Caki2 (cell line): ENCODE results near the gene DIO3. TPM values are rescaled to one million over a fixed set of nuclear protein-coding genes. Genes with fewer than 3 reads are reported as not detected.

ENCODE experiments used
- DNase-seq: peaks from one replicate; pipeline ENCODE4 v3.0.0-alpha.2; 2015; ENCODE audit warnings: low read depth
- in situ Hi-C: cut with HindIII; loops from 2 replicates; pipeline ENCODE4 v1.10.0; 2016; ENCODE audit warnings: low sequenced_read_pairs, low pct_unique_long_range_greater_than_20kb, mixed read lengths
- total RNA-seq: library from RNA; depleted of rRNA; stranded (reverse); fragments of >200 nt; shearing (Covaris generic); gene quantifications from 2 replicates; pipeline ENCODE4 v1.2.3, GENCODE V29; 2014; ENCODE audit warnings: low replicate concordance

DIO3 gene
- total RNA-seq, 1 experiment from 2014 or later = 0.71 TPM

DNA sequence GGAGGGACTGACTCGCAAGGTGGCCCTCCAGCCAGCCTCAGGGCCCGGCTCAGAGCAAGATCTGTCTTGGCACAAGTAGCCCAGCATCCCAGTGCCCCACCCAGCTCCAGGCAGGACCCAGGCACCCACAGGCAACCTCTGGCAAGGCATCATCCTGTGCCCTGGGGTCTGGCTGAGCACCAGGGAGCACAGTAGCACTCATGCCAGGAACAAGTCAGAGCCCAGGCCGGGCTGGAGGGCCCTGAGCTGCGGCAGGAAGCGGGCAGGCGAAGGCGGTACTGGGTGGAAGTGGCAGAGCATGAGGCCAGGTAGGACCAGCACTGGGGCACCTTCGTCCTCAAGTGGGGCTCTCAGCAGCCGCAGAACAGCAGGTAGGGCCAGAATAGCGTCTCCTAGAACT, 5.2 kb upstream of the DIO3 start:
- DNase-seq = no peak
- in situ Hi-C loops = no loop called here

DNA sequence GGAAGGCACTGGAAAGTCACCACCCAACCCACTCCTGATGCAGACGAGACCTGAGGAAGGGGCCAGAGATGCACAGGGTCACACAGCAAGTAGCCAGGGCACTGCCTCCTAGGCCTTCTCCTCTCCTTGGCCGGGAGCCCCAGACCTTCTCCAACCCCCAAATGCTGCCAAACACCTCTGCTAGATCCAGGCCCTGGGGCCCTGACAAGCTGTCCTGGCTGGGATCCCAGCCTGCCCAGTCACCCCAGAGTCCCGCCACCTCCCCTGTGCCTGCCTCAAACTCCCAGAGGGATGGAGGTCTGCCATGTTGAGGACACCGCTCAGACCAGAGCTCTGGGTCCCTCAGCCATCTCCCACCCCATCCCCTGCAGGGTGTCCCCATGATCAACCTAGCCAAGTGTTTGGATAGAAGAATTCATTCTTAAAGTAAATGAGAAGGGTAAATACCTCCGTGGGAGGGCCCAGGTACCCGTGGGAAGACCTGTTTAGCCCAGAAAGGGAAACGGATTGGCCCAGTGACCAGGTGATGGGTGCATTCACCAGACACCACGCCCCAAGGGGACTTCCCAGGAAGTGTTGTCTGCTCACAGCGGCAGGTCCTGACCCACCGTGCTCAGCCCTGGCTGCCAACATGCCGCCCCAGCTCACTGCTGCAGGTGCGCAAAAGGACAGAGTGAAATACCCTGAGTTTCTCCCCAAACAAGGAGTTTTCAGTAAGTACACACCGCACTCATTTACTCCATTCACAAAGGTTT, 4.6 kb upstream of the DIO3 start:
- DNase-seq = no peak
- in situ Hi-C loops = no loop called here

DNA sequence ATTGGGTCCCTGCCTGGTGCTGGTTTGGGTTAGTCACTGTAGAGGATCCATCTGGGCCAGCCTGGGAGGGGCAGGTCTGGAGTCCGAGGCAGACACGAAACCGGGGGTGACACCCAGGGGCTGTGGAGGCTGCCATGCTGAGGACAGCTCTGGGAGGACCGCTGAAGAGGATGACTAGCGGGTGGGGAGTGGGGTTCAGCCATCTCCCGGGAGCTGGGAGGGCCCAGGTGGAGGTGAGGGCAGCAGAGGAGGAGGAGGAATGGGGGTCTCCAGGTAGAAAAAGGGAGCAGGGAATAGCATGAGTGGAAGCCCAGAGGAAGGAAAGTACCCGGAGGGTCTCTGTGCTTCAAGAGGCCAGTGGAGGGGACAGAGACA, 4.0 kb upstream of the DIO3 start:
- in situ Hi-C loops = no loop called here
- DNase-seq = no peak

DNA sequence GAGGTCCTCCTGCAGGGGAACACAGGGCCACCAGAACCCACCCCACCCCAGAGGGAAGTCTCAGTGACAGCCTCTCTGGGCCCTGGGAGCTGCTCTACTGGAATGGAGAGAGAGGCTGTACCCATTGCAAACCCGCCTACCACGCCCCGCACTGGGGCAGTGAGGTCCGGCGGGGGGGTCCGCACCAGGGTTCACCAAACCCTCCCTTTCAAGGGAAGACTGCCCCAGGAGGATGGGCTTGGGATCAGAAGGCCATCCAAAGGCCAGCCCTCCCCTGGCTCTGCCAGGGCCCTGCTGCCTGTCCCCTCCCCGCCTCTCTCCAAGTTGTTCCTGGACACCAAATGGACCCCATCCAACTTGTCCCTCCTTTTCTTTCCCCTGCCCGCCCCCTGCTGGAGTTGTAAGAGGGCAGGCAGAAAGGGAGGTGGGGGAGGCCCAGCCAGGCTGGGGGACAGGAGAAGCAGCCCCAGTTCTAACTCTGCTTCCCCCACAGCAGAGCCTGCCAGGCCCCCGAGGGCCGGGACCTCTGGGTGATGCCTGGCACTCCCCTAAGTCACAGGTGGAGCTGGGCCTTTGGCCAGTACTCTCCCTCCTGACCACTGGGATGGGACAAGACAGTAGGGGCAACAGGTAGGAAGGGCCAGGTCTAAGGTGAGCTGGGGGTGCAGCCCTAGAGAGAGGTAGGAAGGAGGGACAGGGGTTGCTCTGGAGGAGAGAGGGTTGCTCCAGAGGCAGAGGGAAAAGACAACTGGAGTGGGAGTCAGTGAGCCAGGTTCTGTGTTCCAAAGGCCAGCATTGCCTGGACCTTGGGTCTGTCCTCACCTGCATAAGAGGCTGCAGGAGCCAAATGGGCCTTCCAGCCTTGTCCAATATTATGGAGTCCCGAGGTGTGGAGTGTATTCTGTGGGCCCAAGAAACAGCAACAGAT, 3.2 kb upstream of the DIO3 start:
- in situ Hi-C loops = no loop called here
- no peak for DNase-seq

DNA sequence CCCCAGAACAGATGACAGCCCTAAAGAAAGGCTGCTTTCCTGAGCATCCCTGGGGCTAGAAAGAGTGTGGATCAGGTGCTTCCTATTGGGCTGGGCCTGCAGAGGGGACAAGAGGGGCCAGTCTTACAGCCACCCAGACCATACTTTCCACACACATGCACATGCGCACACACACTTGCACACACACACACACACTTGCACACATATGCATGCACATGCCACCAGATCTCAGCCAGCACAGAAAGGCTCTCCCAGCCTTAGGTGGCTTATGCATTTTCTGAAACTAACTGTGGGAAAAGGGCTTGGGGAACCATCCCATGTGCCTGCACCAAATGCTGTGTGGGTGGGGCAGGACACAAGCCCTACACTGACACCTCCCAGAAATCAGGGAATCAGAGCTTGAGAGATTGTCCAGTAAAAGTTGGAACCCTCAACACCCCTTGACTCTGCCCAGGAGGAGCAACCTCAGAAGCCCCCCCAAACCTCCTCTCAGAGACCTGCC, 2.5 kb upstream of the DIO3 start:
- DNase-seq = no peak
- in situ Hi-C loops = no loop called here

GRCh38 chr14:101559250-101559623, 2.1 kb upstream of the DIO3 start:
- in situ Hi-C loops = no loop called here
- no peak for DNase-seq

DNA sequence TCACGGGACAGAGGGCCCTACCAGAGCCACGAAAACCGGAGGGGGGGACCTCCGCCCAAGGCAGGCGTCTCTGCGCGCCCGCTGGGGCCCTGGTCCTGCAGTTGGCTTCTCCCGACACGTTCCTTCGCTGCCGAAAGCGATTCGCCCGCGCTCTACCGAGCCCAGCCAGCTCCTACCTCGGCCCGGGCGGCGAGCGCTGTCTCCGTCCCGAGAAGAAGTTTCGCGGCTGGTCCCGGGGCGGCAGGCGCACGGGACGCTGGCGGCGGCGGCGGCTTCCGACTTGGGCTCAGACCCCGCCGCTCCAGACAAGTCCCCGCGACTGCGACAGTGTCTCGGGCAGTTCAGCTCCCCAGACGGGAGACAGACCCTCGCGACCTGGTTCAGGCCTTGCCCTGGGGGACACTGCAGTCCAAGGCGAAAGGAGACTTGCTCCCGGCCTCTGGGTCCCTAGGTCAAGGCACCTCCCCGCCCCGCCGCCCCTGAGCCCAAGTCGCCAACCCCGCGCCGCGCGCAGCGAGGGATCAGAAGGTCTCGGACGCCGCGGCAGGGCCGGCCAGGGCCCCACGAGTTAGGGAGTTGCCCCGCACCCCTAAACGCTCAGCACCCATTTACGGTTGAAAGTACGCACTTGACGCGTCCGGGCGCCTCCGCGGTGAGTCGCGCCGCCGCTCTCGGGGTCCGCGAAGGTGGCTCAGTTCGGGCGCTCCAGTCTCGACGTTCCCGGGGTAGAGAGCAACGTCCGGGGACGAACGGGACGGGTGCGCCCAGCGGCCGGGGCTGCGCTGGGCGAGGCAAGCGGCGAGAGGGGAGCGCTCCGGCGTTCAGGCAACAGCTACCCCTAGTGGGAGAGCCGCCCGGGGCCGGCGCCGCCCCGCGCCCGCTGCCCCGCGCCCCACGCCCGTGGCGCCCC, 1.4 kb upstream of the DIO3 start:
- in situ Hi-C loops = no loop called here
- DNase-seq = no peak

GRCh38 chr14:101560534-101561113, 671 bp upstream of the DIO3 start:
- in situ Hi-C loops = no loop called here
- no peak for DNase-seq

DNA sequence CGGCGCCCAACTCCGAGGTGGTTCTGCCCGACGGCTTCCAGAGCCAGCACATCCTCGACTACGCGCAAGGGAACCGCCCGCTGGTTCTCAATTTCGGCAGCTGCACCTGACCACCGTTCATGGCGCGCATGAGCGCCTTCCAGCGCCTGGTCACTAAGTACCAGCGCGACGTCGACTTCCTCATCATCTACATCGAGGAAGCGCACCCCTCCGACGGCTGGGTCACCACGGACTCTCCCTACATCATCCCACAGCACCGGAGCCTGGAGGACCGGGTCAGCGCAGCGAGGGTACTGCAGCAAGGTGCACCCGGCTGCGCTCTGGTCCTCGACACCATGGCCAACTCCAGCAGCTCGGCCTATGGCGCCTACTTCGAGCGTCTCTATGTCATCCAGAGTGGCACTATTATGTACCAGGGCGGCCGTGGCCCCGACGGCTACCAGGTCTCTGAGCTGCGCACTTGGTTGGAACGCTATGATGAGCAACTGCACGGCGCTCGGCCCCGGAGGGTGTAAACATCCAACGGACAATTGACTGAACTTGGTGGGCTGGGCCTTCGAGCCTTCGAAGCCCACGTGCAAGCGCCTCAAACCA, 699 bp downstream of the DIO3 start:
- in situ Hi-C loops = no loop called here
- DNase-seq = no peak

DNA sequence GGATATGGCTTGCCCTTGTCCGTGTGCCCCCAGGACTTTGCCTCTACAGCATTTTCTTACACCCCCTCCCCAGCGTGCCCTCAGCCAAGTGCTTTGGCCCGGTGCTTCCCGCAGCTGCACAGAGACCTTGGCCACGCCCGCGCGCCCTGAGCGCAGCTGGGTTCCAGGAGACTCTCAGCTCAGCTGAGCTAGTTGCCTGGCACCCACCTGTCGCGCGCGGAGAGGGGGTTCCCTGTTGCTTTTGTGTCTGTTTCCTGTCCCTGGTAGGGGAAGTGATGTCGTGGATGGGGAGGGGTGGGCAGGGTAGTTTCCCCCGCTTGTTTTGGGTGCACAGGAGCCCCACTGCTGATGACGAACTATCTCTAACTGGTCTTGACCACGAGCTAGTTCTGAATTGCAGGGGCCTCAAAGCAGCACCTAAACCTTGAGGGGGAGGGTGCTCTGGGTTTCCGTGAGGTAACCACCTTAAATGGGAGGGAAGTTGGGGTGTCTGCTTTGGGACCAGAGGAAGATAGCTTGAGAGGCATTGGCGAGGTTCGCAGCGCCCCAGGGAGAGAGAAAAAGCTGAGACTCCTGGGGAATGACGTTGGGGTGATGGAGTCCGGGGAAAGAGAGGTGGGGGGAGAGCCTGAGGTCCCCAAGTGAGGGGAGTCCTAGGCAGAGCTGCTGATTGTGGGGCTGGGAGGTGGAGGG, 1.5 kb downstream of the DIO3 start:
- DNase-seq = no peak
- in situ Hi-C loops = no loop called here

- in situ Hi-C loops = no loop called here
Measured at GRCh38 chr14:101563352-101563653, 2.0 kb downstream of the DIO3 start.

GRCh38 chr14:101563654-101564443, 2.6 kb downstream of the DIO3 start:
- in situ Hi-C loops = no loop called here

More at GRCh38 chr14:101563352-101563653, 2.0 kb downstream of the DIO3 start:
- DNase-seq = no peak

DNA sequence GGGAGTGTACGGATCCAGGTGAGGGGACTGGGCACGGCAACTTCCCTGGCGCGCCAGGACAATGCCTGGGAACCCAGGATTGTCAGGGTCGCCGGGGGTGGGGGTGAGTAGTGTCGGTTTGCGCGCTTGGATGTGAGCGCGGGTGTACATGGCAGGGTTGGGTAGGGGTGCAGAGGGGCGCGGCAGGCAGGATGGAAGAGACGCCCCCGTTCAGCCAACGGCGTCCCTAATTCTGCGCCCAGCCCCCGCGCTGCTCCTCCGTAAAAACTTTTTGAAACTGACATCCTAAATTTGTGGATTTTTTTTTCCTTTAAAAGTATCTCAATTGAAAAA, 3.1 kb downstream of the DIO3 start:
- in situ Hi-C loops = no loop called here
- no peak for DNase-seq

More at GRCh38 chr14:101563654-101564443, 2.6 kb downstream of the DIO3 start:
- DNase-seq = no peak

GRCh38 chr14:101564819-101565698, 3.8 kb downstream of the DIO3 start:
- in situ Hi-C loops = no loop called here
- DNase-seq = no peak

DNA sequence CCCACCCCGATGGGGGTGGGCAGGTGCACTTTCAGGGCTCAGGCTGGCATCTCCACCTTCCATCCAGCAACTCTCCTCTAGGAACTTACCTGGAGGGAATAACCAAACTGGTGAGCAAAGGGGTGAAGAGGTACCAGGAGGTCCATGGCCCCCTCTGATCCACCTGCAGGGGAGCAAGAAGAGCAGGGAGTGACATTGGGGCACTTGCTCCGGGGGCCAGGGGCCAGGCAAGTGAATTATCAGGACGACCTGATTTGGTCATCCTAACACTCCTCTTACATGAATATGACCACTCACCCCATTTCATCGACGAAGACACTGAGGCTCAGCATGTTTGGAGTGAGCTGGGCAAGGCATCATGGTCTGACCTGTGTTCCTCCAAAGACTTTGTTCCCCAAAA, 6.0 kb downstream of the DIO3 start:
- in situ Hi-C loops = no loop called here
- no peak for DNase-seq

DNA sequence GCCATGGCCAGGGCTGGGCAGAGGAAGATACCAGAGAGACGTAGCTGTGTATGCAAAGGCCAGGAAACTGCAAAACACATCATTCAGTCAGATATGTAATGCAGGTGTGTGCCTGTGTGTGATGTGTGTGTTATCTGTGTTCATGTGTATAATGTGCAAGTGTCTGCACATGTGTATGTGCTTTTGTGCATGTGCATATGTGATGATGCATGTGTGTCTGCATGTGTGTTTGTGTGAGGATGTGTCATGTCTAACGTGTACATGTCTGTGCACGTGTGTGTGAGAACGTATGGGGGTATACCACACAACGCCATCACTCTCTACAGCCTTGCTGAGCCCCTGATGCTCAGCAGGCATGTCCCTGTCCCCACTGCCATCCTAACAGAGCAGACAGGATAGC, 9.7 kb downstream of the DIO3 start:
- in situ Hi-C loops = no loop called here
- DNase-seq = no peak
